ENCODE data around the gene CTNNAL1.

Gene CTNNAL1

GRCh38 chr9:109027176-109027575, 13.9 kb upstream of the CTNNAL1 start:
- DNase-seq, result no peak

DNA sequence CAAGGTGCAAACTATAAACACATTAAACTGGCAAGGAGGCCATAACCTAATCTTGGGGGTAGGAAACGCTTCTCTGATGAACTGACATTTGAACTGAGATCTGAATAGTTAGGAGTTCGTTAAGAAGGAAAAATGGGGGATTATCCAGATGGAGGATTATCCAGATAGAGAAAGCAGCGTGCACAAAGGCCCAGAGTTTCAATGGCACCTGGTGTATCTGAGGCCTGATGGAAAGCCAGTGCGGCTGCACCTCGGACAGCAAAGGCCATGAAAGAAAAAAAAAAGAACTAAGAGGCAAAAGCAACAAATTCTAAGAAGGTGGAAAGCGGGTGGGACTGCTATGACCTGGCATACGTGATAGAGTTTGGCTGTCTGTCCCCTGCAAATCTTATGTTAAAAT, 13.0 kb upstream of the CTNNAL1 start:
- DNase-seq, result no peak

DNA sequence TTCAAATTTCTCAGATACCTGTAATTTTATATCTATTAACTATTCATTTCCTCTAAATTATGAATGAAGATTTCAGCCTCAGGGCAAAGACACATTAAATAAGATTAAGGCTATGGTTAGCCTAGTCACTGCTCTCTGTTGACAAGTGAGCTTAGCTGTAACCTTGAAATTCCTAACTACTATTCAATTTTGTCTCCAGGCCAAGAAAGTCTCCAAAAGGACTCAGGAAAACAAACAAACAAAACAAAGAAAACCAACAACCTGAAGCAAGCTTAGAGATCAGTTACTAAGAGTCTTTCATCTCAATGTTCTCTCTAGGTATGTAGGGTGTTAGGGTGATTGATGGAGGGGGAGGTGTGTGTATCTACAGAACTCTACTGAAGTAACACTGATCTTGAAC, 9.6 kb upstream of the CTNNAL1 start:
- DNase-seq, result no peak

- DNase-seq, result no peak
Observed at GRCh38 chr9:109020581-109021511, 7.5 kb upstream of the CTNNAL1 start.

GRCh38 chr9:109020113-109020512, 6.8 kb upstream of the CTNNAL1 start:
- no peak for DNase-seq

DNA sequence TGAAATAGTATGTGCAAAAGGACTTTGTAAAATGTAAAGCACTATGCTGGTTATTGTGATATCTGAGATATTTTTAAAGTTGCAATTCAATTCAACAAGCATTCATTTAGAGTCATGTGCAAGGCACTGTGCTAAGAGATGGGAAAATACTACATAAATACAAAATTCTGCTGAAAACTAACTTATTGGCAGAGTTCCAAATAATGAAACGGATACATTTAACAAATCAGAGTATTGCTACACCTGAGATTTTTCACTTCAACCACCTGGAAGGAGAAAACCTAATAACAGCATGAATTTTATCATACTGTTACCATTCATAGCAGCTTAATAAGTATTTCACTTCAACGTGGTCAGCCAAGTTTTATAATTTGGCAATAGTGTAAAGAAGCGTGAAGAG, 6.1 kb upstream of the CTNNAL1 start:
- no peak for DNase-seq

- DNase-seq, result no peak
Observed at GRCh38 chr9:109017493-109017892, 4.2 kb upstream of the CTNNAL1 start.

- no peak for DNase-seq
Observed at GRCh38 chr9:109017061-109017460, 3.8 kb upstream of the CTNNAL1 start.

DNA sequence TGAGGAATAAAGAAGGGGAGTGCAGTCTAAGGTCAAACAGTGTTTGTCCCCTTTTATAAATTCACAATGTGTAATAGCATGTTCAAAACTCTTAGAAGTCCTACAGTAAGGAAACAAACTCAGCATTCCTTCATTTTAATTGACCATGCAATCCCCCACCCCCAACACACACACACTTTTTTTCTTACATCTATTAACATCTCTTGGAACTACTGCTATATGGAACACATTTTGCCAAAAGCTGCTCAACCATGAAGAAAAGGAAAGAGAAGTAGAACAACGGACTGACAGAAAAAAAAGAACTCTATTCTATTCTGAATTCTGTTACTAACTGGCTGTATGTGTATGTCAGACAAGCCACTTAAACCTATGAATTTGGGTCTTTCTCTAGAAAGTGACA, 2.8 kb upstream of the CTNNAL1 start:
- no peak for DNase-seq

DNA sequence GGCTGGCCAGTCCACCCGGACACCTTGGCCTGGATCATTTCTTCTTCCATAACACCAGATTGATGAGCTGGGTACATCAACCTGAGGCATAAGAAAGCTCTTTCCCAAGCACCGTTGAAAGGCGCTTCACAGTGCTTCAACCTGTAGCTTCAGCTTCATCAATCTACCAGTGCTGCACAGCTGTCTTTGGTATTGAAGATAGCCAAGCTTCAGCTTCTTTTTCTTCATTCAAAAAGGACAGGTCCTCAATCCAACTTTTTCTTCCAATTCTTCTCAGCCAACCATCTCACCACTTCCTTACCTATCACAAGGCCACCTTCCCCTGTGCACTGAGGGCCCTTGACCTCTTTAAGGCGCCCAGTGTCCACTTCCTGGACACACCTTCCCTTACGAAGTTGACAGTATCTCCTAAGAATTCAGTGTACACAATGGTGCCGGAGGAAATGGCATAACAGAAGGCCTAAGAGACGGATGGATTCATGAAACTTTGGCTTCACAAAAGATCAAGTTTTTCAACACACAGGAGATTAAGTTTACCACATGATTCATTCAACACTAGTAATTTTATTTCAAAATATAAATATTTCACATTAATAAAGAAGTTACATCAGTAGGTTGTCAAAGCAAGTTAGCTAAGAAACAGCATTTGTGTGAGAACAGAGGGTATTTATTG, 1.4 kb upstream of the CTNNAL1 start:
- DNase-seq, result no peak

DNA sequence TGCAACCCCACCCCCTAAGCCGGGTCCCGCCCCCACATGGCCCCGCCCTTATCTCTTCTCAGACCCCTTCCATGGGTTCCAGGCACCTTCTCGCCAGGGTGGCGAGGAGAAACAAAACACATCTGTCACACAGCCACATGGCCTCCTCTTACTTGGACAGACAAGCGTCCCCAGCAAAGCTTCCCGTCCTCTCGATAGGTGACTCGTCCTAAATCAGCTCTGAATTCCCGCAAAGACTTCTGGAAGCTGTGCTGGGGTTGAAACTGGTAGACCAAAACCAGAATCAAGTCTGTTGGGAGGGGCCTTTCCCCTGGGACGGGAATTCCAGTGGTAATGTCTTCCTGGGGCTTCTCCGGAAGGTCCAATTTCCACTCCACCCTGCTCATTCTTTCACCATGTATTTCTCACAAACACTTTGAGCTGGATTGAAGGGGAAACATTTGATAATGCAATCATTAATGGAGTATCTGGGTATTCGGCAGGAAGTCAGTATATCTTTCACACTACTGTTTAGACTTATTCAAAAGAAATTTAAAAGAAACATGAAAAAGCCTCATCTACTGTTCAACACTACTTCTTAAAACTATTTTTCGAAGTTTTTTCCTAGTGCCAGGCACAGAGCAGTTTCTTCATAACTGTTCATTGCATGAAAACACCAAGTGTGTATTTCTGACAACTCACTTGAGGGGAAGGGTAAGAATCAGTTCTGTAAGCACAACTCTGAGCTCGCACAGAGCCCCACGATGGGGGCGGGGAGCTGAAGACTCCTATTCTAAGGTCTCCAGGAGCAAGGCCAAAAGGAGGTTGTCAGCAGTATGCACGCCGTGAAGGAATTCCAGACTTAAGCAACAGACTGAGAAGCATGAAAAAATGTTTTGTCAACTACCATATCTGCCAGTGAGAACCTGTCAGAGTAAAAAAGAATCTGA, 644 bp upstream of the CTNNAL1 start:
- DNase-seq, result peak in 1 of 2 experiments; percentile 18

GRCh38 chr9:109012009-109012875, 1.1 kb downstream of the CTNNAL1 start:
- peak; percentile 73 to 75 for DNase-seq

GRCh38 chr9:109011231-109011671, 2.0 kb downstream of the CTNNAL1 start:
- no peak for DNase-seq

GRCh38 chr9:109010746-109011145, 2.6 kb downstream of the CTNNAL1 start:
- DNase-seq, result peak; percentile 64

DNA sequence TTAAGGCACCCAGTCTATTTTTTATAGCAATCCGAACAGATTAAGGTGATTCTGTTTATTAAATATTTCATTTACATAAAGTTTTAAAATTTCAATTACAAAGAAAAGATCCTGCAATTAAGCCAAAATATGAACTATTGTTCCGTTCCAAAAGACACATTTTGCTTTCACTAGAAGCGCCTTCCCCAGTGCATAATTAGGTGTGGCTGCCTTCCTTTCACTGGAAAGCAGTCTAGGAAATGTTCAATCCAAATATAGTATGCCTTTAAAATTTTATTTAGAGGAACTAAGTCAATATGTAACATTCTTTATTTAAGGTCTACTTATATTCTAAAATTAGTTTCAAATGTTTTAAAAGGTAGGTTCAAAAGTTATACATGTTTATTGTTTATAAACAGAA, 7.6 kb downstream of the CTNNAL1 start:
- DNase-seq, result no peak

GRCh38 chr9:109003116-109003515, 10.2 kb downstream of the CTNNAL1 start:
- no peak for DNase-seq

DNA sequence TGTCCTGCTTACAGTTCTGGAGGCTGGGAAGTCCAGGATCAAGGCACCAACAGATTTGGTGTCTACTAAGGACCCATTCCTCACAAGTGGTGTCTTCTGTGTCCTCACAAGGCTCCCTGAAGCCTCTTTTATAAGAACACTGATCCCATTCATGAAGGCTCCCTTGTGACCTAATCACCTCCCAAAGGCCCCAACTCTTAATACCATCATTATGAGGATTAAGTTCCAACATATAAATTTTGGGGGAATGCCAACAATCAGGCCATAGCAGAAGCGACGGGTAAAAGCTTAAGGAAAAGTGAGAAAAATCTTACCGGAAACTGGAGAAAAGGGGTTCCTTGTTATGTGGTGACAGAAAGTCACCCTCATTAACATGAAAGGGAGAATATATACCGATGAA, 11.2 kb downstream of the CTNNAL1 start:
- DNase-seq, result no peak

- no peak for DNase-seq
Observed at GRCh38 chr9:109001275-109001676, 12.0 kb downstream of the CTNNAL1 start.

DNA sequence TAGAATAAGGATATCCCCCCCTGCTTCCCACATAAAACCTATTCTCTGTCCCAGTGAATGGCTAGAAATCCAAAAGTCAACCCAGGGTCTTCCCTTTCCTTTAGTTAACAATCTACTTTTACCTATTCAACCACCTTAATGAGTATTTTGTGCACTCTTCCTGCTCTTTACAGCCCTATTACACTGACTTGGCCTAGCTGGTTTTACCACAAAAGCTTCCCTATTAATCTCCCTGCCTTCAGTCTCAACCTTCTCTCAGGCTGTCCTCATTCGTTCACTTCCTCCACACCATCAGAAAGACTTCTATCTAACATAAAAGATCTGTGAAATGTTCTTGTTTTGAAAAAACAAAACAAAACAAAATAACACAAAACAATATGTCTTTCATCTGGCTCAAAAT, 16.2 kb downstream of the CTNNAL1 start:
- DNase-seq, result no peak

DNA sequence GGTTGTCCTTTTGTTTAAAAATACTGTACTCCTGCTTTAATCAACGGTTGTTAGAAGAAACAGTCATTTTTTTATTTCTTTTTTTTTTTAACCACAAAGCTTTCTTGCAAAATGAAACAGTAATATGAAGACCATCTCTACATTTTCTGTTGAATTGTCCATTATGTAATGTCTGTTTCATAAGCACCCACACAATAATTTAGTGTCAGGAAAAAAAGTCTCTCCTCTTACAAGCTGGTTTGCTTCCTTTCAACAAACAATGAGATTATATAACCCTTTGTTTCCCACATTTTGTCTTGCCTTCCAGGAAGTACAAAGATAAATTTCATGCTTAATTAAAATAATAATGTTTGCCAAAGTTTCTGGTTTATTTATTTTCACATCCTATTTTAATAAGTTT, 16.7 kb downstream of the CTNNAL1 start:
- no peak for DNase-seq

DNA sequence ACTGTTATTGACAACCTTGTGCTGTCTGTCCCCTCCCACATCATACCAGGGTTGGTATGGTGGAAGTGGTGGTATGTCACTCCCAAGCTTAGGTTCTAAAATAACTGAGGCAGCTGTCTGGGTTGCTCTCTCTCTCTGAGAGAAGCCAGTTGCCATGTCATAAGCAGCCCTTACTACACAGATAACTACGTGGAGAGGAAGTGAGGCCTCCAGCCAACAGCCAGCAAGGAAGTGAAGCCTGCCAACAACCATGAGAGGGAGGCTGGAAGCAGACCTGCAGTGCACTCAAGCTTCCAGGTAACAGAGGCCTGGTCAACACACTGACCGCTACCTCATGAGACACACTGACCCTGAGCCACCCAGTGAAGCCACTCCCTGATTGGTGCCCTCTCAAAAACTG, 18.6 kb downstream of the CTNNAL1 start:
- DNase-seq, result no peak

- DNase-seq, result no peak
Observed at GRCh38 chr9:108991479-108991878, 21.8 kb downstream of the CTNNAL1 start.
